Activated CD4-positive, alpha-beta T cell treated with anti-CD3 and anti-CD28 coated beads, Interleukin-2, amount 50 U/mL, for 1 hour (primary cell): ENCODE data around the gene SOCS4.
"Not testable (repeated sequence)": the region's sequence is repeated elsewhere in the genome, so short reads cannot be mapped to it uniquely, and the experiment has no call there.

Experiments used
- DNase-seq: peaks from one replicate; pipeline ENCODE4 v3.0.0-alpha.2; 2020

Gene SOCS4

GRCh38 chr14:55052269-55052930, 25.4 kb downstream of the SOCS4 start:
- no peak for DNase-seq

- DNase-seq, result no peak
Observed at GRCh38 chr14:55053018-55053417, 26.0 kb downstream of the SOCS4 start.

DNA sequence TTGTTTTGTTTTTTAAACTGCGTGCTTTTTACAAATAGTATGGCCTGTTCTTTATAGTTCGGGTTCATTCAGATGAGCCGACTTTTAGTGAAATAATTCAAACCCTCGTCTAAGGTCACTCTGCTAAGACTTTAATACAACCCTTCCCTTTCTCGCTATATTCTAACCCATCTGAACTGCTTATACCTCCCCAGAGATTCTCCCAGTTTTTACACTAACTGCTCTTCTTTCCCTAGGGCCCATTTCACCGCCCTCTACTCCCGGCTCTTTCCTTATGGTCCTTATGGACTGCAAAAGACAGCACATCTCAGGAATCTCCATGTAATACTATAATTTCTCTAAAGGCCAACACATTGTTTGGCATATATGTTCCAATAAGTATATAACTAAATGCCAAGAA, 26.5 kb downstream of the SOCS4 start:
- DNase-seq, result no peak

DNA sequence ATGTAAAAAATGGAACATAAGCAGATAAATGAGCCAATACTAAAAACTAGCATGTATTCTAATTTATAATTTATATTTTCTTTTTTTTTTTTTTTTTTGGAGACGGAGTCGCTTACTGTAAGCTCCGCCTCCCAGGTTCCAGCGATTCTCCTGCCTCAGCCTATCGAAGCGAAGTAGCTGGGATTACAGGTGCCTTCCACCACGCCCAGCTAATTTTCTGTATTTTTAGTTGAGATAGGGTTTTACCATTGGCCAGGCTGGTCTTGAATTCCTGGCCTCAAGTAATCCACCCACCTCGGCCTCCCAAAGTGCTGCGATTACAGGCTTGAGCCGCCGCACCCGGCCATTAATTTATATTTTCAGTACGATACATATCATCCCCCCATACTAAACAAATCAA, 27.1 kb downstream of the SOCS4 start:
- no peak for DNase-seq

GRCh38 chr14:55057919-55058318, 30.9 kb downstream of the SOCS4 start:
- DNase-seq, result no peak

DNA sequence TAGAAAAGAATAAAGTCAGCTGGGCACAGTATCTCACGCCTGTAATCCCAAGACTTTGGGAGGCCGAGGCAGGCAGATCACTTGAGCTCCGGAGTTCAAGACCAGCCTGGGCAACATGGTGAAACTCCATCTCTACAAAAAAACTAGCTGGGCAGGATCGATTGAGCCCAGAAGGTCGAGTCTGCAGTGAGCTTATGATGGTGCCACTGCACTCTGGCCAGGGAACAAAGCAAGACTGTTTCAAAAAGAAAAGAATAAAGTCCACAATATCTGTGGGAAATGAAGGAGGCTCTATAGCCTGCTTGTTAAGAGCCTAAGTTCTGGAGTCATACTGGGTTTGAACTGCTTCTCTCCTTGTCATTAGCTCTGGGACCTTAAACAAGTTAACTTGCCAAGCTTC, 32.3 kb downstream of the SOCS4 start:
- no peak for DNase-seq

GRCh38 chr14:55062517-55063351, 35.7 kb downstream of the SOCS4 start:
- DNase-seq, result no peak

DNA sequence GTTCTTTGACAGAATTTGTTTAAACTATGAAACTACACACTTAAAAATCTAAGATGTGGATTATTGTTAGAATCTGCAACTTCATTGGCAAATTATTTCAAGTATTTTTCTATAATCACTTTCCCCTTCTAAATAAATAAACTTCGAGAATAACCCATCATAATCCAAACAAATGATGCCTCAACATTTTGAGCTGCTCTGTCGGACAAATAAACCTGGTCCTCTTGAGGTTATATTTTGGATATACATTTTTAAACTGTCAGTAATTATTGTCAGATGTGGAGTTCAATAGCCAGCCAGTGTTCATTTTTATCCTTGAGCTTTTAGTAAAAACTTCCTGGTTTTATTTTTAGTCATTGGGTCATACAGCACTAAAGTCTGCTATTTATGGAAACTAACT, 37.9 kb downstream of the SOCS4 start:
- DNase-seq, result not testable (repeated sequence)

GRCh38 chr14:55065411-55065810, 38.4 kb downstream of the SOCS4 start:
- no peak for DNase-seq

DNA sequence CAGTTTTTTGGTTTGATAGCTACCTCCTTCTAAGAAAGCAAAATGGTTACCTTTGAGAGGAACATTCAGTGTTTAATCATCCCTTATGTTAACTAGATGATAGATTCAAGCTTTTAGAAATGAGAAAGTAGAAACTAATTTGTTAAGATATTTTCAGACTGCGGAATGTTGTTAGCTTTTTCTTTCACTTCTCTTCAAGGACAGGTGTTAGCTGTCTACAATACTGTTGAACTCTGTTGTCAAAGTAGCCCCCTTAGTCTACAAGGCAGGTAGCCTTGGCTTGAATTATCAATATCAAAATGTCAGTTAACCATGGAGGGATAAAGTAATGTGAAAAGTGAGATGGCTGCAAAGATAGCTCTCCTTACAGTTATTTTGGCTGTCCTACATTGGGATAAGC, 39.2 kb downstream of the SOCS4 start:
- DNase-seq, result no peak

GRCh38 chr14:55070981-55071411, 44.0 kb downstream of the SOCS4 start:
- DNase-seq, result no peak

DNA sequence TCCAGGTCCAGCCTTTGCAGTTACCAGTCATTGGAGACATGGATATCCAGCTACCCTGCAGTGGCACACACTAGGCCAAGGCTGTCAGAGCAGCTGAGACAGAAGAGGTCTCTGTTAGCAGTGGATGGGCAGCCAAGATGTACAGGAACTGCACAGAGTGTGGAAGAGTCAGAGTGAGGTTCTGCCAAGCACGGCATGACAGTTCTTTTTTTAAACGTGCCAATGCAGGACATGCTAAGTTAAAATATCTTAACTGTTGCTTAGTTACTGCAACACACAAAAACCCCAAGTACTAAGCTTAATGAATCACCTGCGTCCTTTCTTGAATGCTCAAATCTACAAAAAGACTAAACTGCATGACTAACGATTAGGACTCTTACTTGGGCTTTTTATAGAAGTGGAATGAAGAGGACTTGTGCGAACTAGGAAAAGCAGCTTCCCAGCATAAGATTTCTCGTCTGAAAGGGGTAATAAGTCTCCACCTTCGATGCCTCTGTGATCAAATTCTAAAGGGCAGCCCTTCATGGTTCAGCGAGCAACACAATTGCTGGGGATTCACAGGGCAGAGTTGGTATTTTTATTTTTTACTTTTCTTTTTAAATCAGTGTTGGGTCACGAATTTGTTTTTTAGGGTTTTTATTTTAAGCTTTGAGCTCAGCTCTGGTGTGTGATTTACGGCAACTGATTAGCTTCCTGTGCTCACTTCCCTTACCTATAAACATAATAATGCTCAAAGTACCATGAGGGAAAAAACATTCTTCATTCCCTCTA, 45.0 kb downstream of the SOCS4 start:
- peak; percentile 16 for DNase-seq

- no peak for DNase-seq
Observed at GRCh38 chr14:55073856-55074255, 46.8 kb downstream of the SOCS4 start.

DNA sequence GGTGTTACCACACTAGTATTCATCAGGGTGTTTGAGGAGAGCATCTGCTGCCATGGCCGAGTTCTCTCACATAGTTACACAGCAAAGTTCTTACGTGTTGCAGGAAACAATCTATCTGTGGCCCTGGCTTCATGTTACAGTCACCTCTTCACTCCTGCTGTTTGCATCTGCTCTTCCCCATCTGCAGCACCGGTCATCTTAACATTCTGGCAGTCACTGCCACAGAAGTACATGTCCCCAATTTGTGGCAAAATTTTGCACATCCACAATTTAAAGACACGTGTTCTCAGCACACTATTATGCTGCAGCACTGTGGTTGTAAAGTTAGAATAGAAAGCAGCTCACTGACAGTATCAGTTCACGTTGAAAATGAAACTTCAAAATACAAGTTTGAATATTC, 47.6 kb downstream of the SOCS4 start:
- DNase-seq, result no peak

DNA sequence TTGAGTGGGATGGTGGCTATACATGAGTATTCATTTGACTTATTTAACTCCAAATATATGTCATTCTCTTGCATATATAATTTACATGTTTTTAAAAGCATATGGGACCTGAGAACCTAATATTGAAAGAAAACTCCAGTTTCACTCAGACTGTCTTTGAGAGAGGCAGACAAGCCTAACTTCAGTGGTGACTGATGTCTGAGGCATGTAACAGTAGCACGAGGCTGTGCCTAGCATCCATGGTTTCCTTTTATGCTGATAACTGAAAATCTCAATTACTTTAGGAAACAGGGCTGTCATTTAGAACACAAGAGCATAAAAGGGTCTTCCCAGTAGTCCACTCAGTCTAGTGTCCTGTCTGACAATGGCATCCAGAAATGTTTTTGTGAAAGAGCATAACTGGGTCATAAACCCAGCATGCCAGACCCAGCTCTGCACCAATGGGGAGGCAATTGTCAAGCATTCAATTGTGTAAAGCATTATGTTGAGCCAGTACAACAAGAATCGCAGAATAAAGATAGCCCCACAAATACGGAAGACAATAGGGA, 48.7 kb downstream of the SOCS4 start:
- no peak for DNase-seq

DNA sequence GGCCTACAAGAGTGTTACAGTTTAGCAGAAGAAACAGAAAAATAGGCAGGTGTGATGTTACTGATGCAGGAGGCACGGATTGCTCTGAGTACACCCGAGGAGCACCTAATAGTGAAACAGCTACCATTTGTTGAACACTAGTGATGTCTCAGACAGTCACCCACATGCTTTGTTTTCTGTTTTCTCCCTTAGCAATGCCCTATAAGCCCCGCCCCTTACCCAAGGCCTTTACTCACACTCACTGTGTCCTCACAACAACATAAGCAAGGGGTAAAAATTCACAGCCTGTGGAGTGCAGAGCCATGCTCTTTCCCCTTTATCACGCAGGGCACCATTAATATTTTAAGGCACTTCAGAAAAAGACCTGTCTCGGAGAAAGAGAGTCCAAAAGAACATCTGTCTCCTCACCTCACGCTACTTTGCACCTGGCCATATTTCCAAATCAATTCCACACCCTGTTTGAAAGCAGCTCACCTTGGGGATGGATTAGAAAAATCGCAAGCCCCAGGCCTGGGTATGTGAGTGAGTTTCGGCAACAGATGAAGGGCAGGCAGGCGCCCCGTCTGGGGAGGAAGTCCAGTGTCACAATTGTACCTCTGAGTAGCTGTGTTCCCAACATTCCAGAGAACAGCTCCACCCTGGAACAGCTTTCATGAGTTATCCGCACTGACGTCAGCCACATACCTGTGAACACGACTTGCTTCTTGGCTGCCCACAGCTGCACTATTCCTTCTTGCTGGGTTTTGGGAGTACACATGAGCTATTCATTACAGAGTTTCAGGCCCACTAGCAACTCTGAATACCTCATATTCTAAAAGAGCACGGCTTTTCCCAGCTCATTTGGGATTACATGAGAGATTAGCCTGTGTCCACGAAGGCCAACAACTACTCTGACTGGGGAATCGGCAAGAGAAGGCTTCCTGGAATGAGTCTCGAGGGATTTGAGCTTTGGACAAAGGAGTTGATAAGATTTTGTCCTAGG, 50.4 kb downstream of the SOCS4 start:
- DNase-seq, result no peak

- DNase-seq, result not testable (repeated sequence)
Observed at GRCh38 chr14:55079961-55080360, 52.9 kb downstream of the SOCS4 start.

- no peak for DNase-seq
Observed at GRCh38 chr14:55084401-55085059, 57.5 kb downstream of the SOCS4 start.

- DNase-seq, result no peak
Observed at GRCh38 chr14:55085060-55085660, 58.1 kb downstream of the SOCS4 start.

DNA sequence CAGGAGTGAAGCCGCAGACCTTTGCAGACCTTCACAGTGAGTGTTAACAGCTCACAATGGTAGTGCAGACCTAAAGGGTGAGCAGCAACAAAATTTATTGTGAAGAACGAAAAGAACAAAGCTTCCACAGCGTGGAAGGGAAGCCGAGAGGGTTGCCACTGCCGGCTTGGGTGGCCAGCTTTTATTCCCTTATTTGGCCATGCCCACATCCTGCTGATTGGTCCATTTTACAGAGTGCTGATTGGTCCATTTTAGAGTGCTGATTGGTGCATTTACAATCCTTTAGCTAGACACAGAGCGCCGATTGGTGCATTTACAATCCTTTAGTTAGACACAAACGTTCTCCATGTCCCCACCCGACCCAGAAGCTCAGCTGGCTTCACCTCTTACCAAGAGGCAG, 59.9 kb downstream of the SOCS4 start:
- DNase-seq, result no peak

DNA sequence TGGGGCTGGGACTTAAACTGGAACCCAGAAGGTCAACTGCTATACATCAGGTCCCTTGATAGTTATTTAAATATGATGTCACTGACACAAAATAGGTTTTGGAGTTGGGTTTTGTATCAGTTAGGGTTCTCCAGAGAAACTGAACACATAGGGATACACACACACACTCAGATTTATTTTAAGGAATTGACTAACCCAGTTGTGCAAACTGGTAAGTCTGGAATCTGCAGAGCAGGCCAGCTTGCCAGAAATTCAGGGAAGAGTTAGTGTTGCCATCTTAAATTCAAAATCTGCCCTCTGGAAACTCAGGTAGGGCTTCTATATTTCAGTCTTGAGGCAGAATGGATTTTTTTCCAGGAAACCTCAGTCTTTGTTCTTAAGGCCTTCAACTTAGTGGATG, 61.3 kb downstream of the SOCS4 start:
- DNase-seq, result no peak
